Head of caudate nucleus (tissue), 42 donors: ENCODE data around the gene MARCKS.

Source experiments
- DNase-seq, 42 donors: peaks; one replicate each; pipeline versions ENCODE4 v3.0.0 to v3.0.0-alpha.2; 2020 to 2021; ENCODE audit warnings: mixed read lengths in 7 of 42
- intact Hi-C: fragments of 100-400 bp; cut with DNase I; formaldehyde crosslinking; loops from one replicate; pipeline ENCODE4 v1.15.0; 2022

MARCKS gene

GRCh38 chr6:113847447-113847846 lies 9.7 kb upstream of the MARCKS start:
- intact Hi-C loops, result no loop called here
- no peak for DNase-seq

- intact Hi-C loops, result no loop called here
- DNase-seq, result no peak
These were observed 8.9 kb upstream of the MARCKS start for GRCh38 chr6:113848280-113848679.

GRCh38 chr6:113848811-113849210 lies 8.3 kb upstream of the MARCKS start:
- DNase-seq, result no peak
- intact Hi-C loops, result no loop called here

DNA sequence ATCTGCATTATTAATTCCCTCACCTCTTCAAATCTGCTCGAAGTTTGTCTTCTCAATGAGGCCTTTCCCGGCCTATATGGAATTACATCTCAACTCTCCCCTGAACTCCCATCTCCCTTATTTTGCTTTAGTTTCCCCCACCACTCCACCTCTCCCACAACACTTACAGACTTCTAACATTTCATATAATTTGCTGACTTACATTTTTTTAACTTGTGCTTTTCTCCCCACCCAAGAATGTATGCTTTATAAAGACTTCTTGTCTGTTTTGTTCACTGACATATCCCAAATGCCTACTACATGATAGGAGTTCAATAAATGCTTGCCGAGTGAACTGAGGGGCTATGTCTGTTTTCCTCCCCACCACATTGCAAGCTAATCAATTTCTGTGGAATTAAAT lies 3.9 kb upstream of the MARCKS start:
- DNase-seq, result no peak
- intact Hi-C loops, result loop anchor here (10.0 kb wide), 2 partner anchors 288 to 668 kb away; no protein-coding TSS in a partner anchor

- DNase-seq, result peak; percentile 62 to 94 (median 84)
- intact Hi-C loops, result loop anchor here (5.0 to 10.0 kb wide), 3 partner anchors 290 to 1073 kb away; no protein-coding TSS in a partner anchor
These were observed 2.3 kb upstream of the MARCKS start for GRCh38 chr6:113854531-113855499.

DNA sequence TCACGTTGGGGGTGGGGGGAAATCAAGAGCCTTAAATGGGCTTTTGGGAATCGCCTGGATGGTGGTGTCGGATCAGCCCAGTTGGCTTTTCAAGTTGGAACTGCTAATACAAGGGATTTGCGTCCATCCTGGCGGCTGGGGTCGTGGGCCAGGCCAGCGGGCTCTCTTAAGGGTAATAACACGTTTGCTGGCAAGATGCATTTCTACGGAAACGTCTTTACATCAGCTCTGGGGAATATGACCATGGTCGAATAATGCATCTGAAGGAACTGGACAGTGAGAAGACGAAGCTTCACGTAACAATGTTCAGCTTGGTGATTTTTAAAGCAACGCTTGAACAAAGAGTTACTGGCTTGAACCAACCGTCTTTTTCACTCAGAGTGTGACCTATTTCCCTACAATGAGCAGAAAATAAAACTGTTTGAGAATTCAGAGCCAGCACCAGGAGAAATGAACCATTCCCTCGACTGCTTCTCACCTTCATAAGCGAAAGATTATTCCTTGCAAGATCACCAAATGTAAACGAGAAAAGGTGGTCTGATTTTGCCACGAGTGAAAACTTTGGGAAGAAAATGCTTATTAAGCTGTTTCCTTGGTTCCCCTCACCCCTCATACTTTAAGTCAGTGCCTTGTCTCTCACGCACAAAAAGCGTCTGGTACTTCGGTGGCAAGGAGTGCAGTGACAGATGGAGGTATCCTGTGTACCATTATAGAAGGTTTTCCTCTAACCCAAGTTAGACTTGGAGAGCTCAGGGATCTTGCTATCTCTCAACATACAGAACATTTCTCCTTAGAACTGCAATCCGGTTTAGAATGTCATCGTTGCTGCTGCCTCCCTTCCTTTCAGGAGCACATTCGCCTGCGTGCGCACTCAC lies 1.4 kb upstream of the MARCKS start:
- intact Hi-C loops, result loop anchor here (5.0 to 10.0 kb wide), 3 partner anchors 291 to 1073 kb away; no protein-coding TSS in a partner anchor
- peak in 41 of 42 donors; percentile 12 to 72 (median 47) for DNase-seq

GRCh38 chr6:113856375-113856624 lies 845 bp upstream of the MARCKS start:
- intact Hi-C loops, result loop anchor here (5.0 to 10.0 kb wide), 3 partner anchors 291 to 1074 kb away; no protein-coding TSS in a partner anchor
- DNase-seq, result no peak

- DNase-seq, result peak in 39 of 42 donors; percentile 25 to 72 (median 50)
- intact Hi-C loops, result loop anchor here (5.0 to 10.0 kb wide), 3 partner anchors 293 to 1076 kb away; no protein-coding TSS in a partner anchor
These were observed 673 bp downstream of the MARCKS start for GRCh38 chr6:113857556-113858479.

DNA sequence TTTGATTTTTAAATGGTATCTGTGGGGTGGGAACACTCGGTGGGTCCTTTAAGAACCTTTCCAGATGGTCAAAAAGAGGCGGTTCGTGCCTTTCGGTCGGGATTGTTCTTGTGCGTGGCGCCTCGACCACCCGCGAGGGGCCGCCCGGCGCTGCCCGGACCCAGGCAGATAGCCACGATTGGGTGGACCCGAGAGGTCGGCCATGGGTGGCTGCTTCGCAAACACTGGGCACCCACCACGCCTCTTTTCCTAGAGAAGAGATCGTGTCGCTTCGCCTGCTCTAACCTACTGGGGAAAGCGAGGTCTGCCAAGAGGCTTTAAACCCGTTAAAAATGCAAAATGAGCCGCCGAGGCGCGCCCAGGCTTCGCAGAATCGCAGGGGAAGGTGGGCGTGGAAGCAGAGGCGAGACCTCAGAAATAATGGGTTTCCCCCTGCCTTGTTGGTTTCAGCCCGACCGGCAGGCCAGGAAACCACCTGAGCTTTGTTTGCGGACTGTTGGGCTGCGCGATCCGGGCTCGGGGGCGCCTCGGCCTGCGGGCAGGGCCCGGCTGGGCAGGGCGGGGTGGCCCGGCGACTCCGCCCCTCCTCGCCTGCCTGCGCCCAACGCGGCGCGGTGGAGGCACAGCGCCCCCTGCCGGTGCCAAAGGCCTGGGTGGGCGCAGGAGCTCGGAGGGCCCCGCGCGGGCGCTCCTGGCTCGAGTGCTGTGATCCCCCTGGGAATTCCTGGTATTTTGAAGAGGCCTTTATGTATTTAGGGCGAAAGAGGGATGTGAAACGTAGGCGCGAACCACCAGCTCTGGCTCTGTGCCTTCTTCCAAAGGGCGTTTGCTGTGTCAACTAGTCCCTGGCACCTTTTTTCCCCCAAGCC lies 1.6 kb downstream of the MARCKS start:
- intact Hi-C loops, result loop anchor here (5.0 to 10.0 kb wide), 3 partner anchors 294 to 1076 kb away; no protein-coding TSS in a partner anchor

DNA sequence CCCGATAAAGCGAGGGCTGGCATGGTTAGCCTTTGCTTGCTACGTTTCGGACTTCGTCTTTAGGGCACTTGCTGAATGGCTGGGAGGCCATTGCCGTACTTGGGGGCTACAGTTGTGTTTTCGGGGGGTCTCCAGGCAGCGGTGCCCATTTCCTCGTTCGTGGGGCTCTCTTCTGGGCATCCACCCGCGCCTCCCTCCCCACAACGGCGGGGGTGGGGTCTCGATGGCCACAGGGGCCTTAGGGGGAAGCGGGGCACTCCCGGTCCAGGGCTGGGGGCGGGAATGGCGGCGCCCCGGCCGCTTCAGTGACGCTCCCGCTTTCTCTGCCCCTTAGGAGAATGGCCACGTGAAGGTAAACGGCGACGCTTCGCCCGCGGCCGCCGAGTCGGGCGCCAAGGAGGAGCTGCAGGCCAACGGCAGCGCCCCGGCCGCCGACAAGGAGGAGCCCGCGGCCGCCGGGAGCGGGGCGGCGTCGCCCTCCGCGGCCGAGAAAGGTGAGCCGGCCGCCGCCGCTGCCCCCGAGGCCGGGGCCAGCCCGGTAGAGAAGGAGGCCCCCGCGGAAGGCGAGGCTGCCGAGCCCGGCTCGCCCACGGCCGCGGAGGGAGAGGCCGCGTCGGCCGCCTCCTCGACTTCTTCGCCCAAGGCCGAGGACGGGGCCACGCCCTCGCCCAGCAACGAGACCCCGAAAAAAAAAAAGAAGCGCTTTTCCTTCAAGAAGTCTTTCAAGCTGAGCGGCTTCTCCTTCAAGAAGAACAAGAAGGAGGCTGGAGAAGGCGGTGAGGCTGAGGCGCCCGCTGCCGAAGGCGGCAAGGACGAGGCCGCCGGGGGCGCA lies 2.4 kb downstream of the MARCKS start:
- DNase-seq, result peak in 37 of 42 donors; percentile 13 to 67 (median 37)
- intact Hi-C loops, result loop anchor here (5.0 to 10.0 kb wide), 3 partner anchors 295 to 1077 kb away; no protein-coding TSS in a partner anchor

More for the DNA sequence above, 1.6 kb downstream of the MARCKS start:
- peak; percentile 56 to 94 (median 89) for DNase-seq

GRCh38 chr6:113860181-113860955 lies 3.2 kb downstream of the MARCKS start:
- intact Hi-C loops, result no loop called here
- peak in 37 of 42 donors; percentile 14 to 75 (median 43) for DNase-seq

- intact Hi-C loops, result no loop called here
- DNase-seq, result no peak
These were observed 5.0 kb downstream of the MARCKS start for GRCh38 chr6:113862112-113862511.

DNA sequence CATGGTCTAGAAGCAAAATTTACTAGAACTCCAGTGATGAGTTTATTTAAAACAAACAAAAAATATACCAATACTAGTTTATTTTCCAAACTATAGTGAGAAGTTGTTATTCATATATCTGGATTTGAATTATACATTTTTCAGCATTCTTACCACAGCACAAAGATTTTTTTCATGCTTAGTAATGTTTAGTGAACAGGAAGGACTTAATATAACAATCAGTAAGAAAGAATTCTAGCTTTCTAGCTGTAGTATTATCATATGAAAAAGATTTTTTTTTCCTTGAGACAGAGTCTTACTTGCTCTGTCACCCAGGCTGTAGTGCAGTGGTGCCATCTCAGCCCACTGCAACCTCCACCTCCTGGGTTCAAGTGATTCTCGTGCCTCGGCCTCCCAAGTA lies 13.8 kb downstream of the MARCKS start:
- intact Hi-C loops, result no loop called here
- DNase-seq, result no peak

DNA sequence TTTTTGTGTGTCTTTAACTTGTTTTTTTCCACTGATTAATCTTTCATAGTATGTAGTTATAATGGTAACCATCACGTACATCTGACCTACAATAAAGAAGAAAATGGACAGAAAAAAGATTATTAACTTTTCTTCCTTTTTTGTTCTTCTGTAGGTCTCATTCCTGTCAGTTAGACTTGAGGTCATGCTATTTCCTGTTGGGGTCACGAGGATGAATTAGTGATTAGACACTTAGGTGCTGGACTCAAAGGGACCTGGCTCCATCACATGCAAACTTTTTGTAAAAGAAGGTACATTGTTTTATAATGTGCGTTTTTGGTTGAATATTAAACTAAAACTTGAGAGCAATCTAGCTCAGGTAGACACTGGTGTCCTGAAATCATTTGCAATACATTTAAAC lies 14.8 kb downstream of the MARCKS start:
- intact Hi-C loops, result no loop called here
- DNase-seq, result no peak

GRCh38 chr6:113873043-113873667 lies 16.0 kb downstream of the MARCKS start:
- peak in 35 of 42 donors; percentile 5 to 58 (median 25) for DNase-seq
- intact Hi-C loops, result no loop called here
